Ascending aorta (tissue), 2 donors: ENCODE results near the gene LRP11. TPM values are rescaled to one million over a fixed set of nuclear protein-coding genes. Genes with fewer than 3 reads are reported as not detected.

Experiments used
- DNase-seq, 2 donors: peaks; one replicate each; pipeline ENCODE4 v3.0.0-alpha.2; 2019; ENCODE audit warnings: low spot score in 2 of 2
- H3K27ac ChIP-seq, 2 donors: fragments of 200-600 bp; sonication (generic); one replicate each; pipeline ENCODE4 v1.5.1; 2016 to 2017; ENCODE audit warnings: mild to moderate bottlenecking in 1 of 2
- H3K27me3 ChIP-seq: fragments of 200-600 bp; sonication (generic); one replicate; pipeline ENCODE4 v1.5.1; 2017
- H3K36me3 ChIP-seq, 2 donors: fragments of 200-600 bp; sonication (generic); one replicate each; pipeline ENCODE4 v1.5.1; 2016
- H3K4me1 ChIP-seq, 2 donors: fragments of 200-600 bp; sonication (generic); one replicate each; pipeline ENCODE4 v1.5.1; 2016 to 2017; ENCODE audit warnings: mild to moderate bottlenecking in 1 of 2
- H3K4me3 ChIP-seq, 2 donors: fragments of 200-600 bp; sonication (generic); one replicate each; pipeline ENCODE4 v1.5.1; 2016 to 2017; ENCODE audit warnings: mild to moderate bottlenecking in 1 of 2
- H3K9me3 ChIP-seq, 2 donors: fragments of 200-600 bp; sonication (generic); one replicate each; pipeline ENCODE4 v1.5.1; 2016
- intact Hi-C: fragments of 100-400 bp; cut with DNase I; formaldehyde crosslinking; loops from one replicate; pipeline ENCODE4 v1.15.1; 2023
- total RNA-seq: library from RNA; depleted of rRNA; stranded (reverse); fragments of >200 nt; gene quantifications from one replicate; pipeline ENCODE4 v1.1.0, GENCODE V29; 2016
- TF ChIP-seq, protein P1 (sequence below), 3 experiments: fragments of 200-600 bp in 2 of 3; fragments of 450-650 bp in 1 of 3; sonication (generic) in 2 of 3; IDR thresholded peaks; one replicate each; pipeline ENCODE4 v1.5.1; 2016 to 2019; ENCODE audit warnings: antibody characterized with exemption in 3 of 3, mild to moderate bottlenecking in 1 of 3, moderate library complexity in 1 of 3

The LRP11 gene
- total RNA-seq, 1 donor from 2014 or later: 39.1 TPM

DNA sequence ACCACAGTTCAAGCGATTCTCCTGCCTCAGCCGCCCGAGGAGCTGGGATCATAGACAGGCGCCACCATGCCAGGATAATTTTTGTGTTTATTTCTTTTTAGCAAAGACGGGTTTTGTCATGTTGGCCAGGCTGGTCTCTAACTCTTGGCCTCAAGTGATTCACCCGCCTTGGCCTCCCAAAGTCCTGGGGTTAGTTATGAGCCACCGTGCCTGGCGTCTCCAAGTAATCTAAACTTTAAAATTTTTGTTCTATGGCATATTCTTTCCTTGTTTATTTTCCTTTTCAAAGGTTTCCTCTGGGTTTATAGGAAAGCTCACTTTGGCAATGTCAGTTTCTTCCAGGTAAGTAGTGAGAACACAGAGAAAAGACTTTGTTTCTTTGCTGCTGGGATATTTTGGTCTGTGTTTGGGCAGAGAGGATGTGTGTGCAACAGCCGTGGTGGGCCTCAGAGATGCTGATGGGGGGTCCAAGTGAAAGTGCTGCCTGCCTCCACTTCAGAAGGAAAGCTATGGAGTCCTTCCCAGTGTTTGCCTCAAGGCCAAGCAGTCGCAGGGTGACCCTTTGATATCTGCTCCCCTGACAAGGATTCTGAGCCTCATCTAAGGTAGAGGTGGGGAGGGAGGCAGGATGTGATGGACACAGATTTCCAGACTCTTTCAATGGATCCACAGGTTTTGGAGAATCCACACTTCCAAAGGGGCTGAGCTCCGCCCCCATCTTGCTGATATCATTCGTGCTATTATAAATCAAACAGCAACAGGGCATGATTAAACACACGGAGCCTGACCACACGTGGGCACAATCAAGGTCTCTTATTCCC, 2.3 kb downstream of the LRP11 start:
- H3K4me3 ChIP-seq: peak overlapping the region in 1 of 2 donors; percentile 74
- intact Hi-C loops: loop anchor here (2.0 kb wide), 1 partner anchor 111 kb away; no protein-coding TSS in a partner anchor
- TF ChIP-seq, protein P1, sequence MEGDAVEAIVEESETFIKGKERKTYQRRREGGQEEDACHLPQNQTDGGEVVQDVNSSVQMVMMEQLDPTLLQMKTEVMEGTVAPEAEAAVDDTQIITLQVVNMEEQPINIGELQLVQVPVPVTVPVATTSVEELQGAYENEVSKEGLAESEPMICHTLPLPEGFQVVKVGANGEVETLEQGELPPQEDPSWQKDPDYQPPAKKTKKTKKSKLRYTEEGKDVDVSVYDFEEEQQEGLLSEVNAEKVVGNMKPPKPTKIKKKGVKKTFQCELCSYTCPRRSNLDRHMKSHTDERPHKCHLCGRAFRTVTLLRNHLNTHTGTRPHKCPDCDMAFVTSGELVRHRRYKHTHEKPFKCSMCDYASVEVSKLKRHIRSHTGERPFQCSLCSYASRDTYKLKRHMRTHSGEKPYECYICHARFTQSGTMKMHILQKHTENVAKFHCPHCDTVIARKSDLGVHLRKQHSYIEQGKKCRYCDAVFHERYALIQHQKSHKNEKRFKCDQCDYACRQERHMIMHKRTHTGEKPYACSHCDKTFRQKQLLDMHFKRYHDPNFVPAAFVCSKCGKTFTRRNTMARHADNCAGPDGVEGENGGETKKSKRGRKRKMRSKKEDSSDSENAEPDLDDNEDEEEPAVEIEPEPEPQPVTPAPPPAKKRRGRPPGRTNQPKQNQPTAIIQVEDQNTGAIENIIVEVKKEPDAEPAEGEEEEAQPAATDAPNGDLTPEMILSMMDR (IDR thresholded peaks at IDR 0.05): no peak

DNA sequence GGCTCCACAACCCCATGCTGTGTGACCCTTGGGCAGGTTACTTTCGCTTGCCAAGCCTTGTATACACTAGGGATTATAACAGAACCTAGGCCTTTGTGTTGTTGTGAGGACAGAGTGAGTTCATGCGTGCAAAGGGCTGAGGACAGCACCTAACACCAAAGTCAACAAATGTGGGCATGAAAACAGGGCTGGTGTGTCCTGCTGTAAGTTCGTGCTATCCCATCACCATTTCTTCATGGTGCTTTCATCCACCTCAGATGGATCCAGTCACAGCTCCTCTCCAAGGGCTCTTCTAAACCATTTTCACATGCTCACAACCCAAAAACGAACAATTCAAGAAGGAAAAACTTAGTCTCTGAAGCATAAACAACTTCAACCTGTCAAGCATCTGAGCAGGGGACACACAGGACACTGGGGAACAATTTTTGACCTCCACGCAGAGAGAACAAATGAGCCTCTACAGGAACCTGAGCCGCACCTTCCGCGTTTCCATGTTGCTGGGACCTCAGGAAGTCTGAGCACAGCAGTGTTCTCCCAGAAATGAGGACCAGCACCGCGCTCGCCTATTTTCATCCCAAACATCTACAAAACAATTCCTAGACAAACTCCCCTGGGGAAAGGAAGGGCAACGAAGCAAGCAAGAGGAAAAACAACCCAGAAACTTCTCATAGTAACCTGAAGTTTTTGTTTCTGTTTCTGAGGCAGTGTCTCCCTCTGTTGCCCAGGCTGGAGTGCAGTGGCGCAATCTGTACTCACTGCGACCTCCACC, 3.1 kb downstream of the LRP11 start:
- TF ChIP-seq, protein P1 (IDR thresholded peaks at IDR 0.05): no peak
- DNase-seq: no peak
- Histone ChIP-seq H3K36me3 (no peaks in the 10 kb centered on the region), H3K4me1 (peaks cover 5 to 9% of the 10 kb centered on the region in 2 donors), H3K27me3 (no peaks in the 10 kb centered on the region), H3K4me3 (no peak overlapping the region), H3K27ac (no peak overlapping the region), H3K9me3 (no peaks in the 10 kb centered on the region)
- intact Hi-C loops: no loop called here

More for the DNA sequence above, 2.3 kb downstream of the LRP11 start:
- Histone ChIP-seq H3K36me3 (no peaks in the 10 kb centered on the region), H3K9me3 (no peaks in the 10 kb centered on the region), H3K4me1 (peaks cover 5 to 9% of the 10 kb centered on the region in 2 donors), H3K27ac (no peak overlapping the region), H3K27me3 (no peaks in the 10 kb centered on the region)
- DNase-seq: no peak

- no peaks in the 10 kb centered on the region for H3K27me3 ChIP-seq
- TF ChIP-seq, protein P1 (IDR thresholded peaks at IDR 0.05): no peak
- intact Hi-C loops: no loop called here
- H3K27ac ChIP-seq: no peak overlapping the region
- H3K4me1 ChIP-seq: peaks cover 5 to 9% of the 10 kb centered on the region in 2 donors
- DNase-seq: no peak
- no peaks in the 10 kb centered on the region for H3K9me3 ChIP-seq
- no peaks in the 10 kb centered on the region for H3K36me3 ChIP-seq
- no peak overlapping the region for H3K4me3 ChIP-seq
Observed at GRCh38 chr6:149860513-149860833, 3.7 kb downstream of the LRP11 start.

- TF ChIP-seq, protein P1 (IDR thresholded peaks at IDR 0.05): no peak
- Histone ChIP-seq H3K4me3 (no peak overlapping the region), H3K27me3 (no peaks in the 10 kb centered on the region), H3K36me3 (no peaks in the 10 kb centered on the region), H3K4me1 (peaks cover 5 to 9% of the 10 kb centered on the region in 2 donors), H3K9me3 (no peaks in the 10 kb centered on the region), H3K27ac (no peak overlapping the region)
- intact Hi-C loops: no loop called here
- no peak for DNase-seq
Observed at GRCh38 chr6:149859938-149860337, 4.2 kb downstream of the LRP11 start.

DNA sequence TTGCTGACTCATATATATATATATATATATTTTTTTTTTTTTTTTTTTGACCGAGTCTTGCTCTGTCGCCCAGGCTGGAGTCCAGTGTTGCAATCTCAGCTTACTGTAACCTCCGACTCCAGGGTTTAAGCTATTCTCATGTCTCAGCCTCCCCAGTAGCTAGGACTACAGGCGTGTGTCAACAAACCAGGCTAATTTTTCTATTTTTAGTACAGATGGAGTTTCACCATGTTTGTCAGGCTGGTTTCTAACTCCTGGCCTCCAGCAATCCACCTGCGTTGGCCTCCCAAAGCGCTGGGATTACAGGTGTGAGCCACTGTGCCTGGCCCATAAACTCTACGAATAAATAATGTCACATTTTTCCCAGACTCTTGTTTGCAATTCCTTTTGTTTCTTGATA, 4.8 kb downstream of the LRP11 start:
- H3K36me3 ChIP-seq: no peaks in the 10 kb centered on the region
- no peaks in the 10 kb centered on the region for H3K9me3 ChIP-seq
- H3K27me3 ChIP-seq: no peaks in the 10 kb centered on the region
- intact Hi-C loops: no loop called here
- TF ChIP-seq, protein P1 (IDR thresholded peaks at IDR 0.05): no peak
- no peak overlapping the region for H3K27ac ChIP-seq
- DNase-seq: no peak
- no peak overlapping the region for H3K4me3 ChIP-seq
- peaks cover under 1 to 4% of the 10 kb centered on the region in 2 donors for H3K4me1 ChIP-seq
